ENCODE measurements around the gene PHF12. TPM values are rescaled to one million over a fixed set of nuclear protein-coding genes. Genes with fewer than 3 reads are reported as not detected.

PHF12 gene
- total RNA-seq, 4 donors from 2014 or later: 54.8 to 114 (median 72.9) TPM

- no peak overlapping the region for H3K27ac ChIP-seq
- peaks cover 0 to 98% (median 0%) of the 10 kb centered on the region in 3 donors for H3K36me3 ChIP-seq
- no peak for DNase-seq
- TF ChIP-seq POLR2A (IDR thresholded peaks at IDR 0.05): no peak
- no peak for TF ChIP-seq CTCF (IDR thresholded peaks at IDR 0.05)
- no peaks in the 10 kb centered on the region for H3K9me3 ChIP-seq
- no peaks in the 10 kb centered on the region for H3K27me3 ChIP-seq
- H3K4me1 ChIP-seq: peaks cover 0 to 12% (median 2%) of the 10 kb centered on the region in 4 donors
- H3K4me3 ChIP-seq: no peak overlapping the region
Measured at GRCh38 chr17:28917029-28917428, 34.3 kb downstream of the PHF12 start.

GRCh38 chr17:28916302-28916934 lies 34.9 kb downstream of the PHF12 start:
- H3K36me3 ChIP-seq: peaks cover 0 to 98% (median 0%) of the 10 kb centered on the region in 3 donors
- no peak overlapping the region for H3K27ac ChIP-seq
- TF ChIP-seq POLR2A (IDR thresholded peaks at IDR 0.05): no peak
- TF ChIP-seq CTCF (IDR thresholded peaks at IDR 0.05): peak; percentile 53 to 73 (median 70)
- H3K27me3 ChIP-seq: no peaks in the 10 kb centered on the region
- peaks cover 0 to 17% (median 2%) of the 10 kb centered on the region in 4 donors for H3K4me1 ChIP-seq
- no peaks in the 10 kb centered on the region for H3K9me3 ChIP-seq
- peak in 2 of 3 donors; percentile 41 to 81 for DNase-seq
- H3K4me3 ChIP-seq: no peak overlapping the region

GRCh38 chr17:28912938-28913333 lies 38.4 kb downstream of the PHF12 start:
- H3K4me3 ChIP-seq: no peak overlapping the region
- no peaks in the 10 kb centered on the region for H3K27me3 ChIP-seq
- peak overlapping the region in 1 of 4 donors; percentile 55 for H3K27ac ChIP-seq
- no peaks in the 10 kb centered on the region for H3K9me3 ChIP-seq
- peaks cover 0 to 30% (median 2%) of the 10 kb centered on the region in 4 donors for H3K4me1 ChIP-seq
- TF ChIP-seq CTCF (IDR thresholded peaks at IDR 0.05) (no peak), POLR2A (IDR thresholded peaks at IDR 0.05) (no peak)
- H3K36me3 ChIP-seq: peaks cover 0 to 95% (median 0%) of the 10 kb centered on the region in 3 donors
- no peak for DNase-seq

DNA sequence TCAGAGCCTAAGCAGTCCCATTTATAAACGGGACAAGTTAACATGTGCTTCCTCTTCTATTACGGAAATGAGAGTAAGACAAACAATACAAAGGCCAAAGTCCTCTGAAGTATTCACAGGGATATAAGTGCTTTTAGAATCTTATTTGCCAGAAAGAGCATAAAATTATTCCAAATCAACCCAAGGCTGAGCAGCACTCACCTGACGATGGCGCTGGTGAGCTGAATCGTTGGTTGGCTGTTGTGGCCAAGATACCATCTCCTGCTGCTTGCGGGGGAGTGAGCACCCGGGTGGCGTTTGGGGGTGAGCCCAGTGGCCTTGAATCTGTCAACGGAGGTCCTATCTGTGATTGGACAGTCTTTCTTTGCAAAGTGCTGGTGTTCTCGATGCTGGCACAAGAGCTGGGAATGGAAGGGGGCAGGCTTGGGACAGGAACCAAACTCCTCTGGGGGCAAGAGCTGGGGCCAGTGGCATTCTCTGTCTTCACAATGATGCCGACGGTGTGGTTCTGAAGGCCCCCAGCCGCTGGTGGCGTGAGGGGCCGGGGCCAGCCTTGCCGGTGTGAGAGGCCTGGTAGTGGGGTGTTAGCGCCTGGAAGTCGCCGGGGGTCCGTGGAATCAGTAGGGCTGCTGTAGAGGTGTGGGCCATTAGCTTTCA lies 38.9 kb downstream of the PHF12 start:
- Histone ChIP-seq H3K9me3 (no peaks in the 10 kb centered on the region), H3K27ac (peak overlapping the region in 2 of 4 donors; percentile 7 to 55), H3K27me3 (no peaks in the 10 kb centered on the region), H3K4me1 (peaks cover 0 to 33% (median 2%) of the 10 kb centered on the region in 4 donors), H3K4me3 (no peak overlapping the region), H3K36me3 (peaks cover 0 to 95% (median 0%) of the 10 kb centered on the region in 3 donors)
- no peak for TF ChIP-seq POLR2A (IDR thresholded peaks at IDR 0.05)
- peak in 4 of 6 experiments; percentile 25 to 49 (median 45) for TF ChIP-seq CTCF (IDR thresholded peaks at IDR 0.05)
- peak in 1 of 3 donors; percentile 64 for DNase-seq

DNA sequence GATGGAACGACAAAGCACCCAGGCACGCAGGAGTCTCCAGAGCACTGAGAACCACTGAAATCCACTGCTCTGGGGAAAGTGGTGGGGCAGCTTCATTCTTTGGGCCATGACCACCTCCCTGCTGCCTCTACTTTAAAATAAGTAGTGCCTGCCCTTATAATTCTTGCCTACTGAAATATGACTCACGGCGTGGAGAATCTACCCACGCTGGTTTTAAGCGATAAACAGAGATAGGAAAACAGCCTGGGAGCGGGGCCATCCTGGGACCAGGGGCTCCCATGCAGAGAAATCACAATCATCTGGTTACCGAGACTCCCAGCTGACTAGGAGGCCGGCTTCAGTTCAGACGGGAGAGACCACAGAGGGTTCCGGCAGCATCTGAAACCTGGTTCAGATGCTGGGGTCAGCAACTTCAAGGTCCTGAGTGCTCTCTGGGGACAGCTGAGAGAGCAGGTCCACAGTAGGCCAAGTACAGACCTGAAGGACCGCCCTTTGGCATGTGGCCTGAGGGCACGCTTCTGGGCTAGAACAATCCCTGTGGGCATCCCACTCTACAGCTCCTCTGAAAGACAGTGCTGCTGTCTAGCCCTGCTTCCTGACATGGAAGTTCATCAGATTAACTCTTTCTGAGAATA lies 39.8 kb downstream of the PHF12 start:
- H3K27me3 ChIP-seq: no peaks in the 10 kb centered on the region
- no peak overlapping the region for H3K4me3 ChIP-seq
- peak overlapping the region in 2 of 4 donors; percentile 7 to 35 for H3K27ac ChIP-seq
- no peaks in the 10 kb centered on the region for H3K9me3 ChIP-seq
- H3K36me3 ChIP-seq: peaks cover 0 to 93% (median 0%) of the 10 kb centered on the region in 3 donors
- no peak for DNase-seq
- peaks cover 0 to 33% (median 2%) of the 10 kb centered on the region in 4 donors for H3K4me1 ChIP-seq
- TF ChIP-seq POLR2A (IDR thresholded peaks at IDR 0.05) (no peak), CTCF (IDR thresholded peaks at IDR 0.05) (no peak)

Measured in Peyer's patch (tissue), 4 donors.